K562 (cell line): Measurements from ENCODE around the gene SLC4A9. TPM values are rescaled to one million over a fixed set of nuclear protein-coding genes. Genes with fewer than 3 reads are reported as not detected.

Experiments used
- ATAC-seq: fragments of 200-7000 bp; cut with Tn5 transposase; 3 replicates; pipeline ENCODE4 v1.9.1; 2020; ENCODE audit warnings: moderate library complexity
- BruUV-seq: library from RNA; stranded (reverse); fragments of 400-500 nt; replicated peaks from 2 replicates; lab custom pipeline; 2021; lab: Mats Ljungman, UMichigan
- CTCF ChIA-PET: fragments of 300-600 bp; formaldehyde crosslinking; extraction: SDS; loops from one replicate; lab custom pipeline; 2021; ENCODE audit warnings: low intra/inter-chr PET ratio; lab: Yijun Ruan, JAX
- POLR2A ChIA-PET: fragments of 300-600, 350-650 bp; sonication (Branson Sonifier 250); formaldehyde crosslinking; extraction: SDS; loops from one replicate; lab custom pipeline; 2021; ENCODE audit warnings: antibody characterized with exemption, inconsistent platforms; lab: Yijun Ruan, JAX
- DNase-seq, 4 experiments: peaks; one replicate each; pipeline versions ENCODE4 v3.0.0 to v3.0.0-alpha.2; 2011 to 2018; ENCODE audit warnings: low spot score in 3 of 4, mixed read lengths in 3 of 4; ENCODE audit errors: extremely low read depth in 1 of 4
- FAIRE-seq: peaks from 2 replicates; lab custom pipeline; 2011; peaks lifted over from hg19 to GRCh38; lab: Jason Lieb, UNC
- H2AFZ ChIP-seq: 2 replicates; pipeline ENCODE4 v1.6.0; 2011; ENCODE audit warnings: low read depth, low read length, control low read depth, inconsistent platforms
- H3K27ac ChIP-seq: fragments of 200-600 bp; 3 replicates; pipeline ENCODE4 v1.8.0; 2011; ENCODE audit warnings: low read depth, mild to moderate bottlenecking, control low read depth, inconsistent platforms, low read length, moderate library complexity, mixed read lengths; ENCODE audit errors: extremely low read depth
- H3K27me3 ChIP-seq, 2 experiments: fragments of 300-600 bp in 1 of 2; 2 replicates in 1 of 2; 3 replicates in 1 of 2; pipeline versions ENCODE4 v1.6.0 to v1.8.0; 2011; ENCODE audit warnings: inconsistent platforms in 2 of 2, low read length in 2 of 2, mild to moderate bottlenecking in 1 of 2, mixed read lengths in 1 of 2, moderate library complexity in 1 of 2; ENCODE audit not compliant: control insufficient read depth in 2 of 2, insufficient read depth in 2 of 2
- H3K36me3 ChIP-seq: fragments of 300-600 bp; 3 replicates; pipeline ENCODE4 v1.8.0; 2011; ENCODE audit warnings: mild to moderate bottlenecking, low read length, inconsistent platforms; ENCODE audit not compliant: control insufficient read depth, insufficient read depth
- H3K4me1 ChIP-seq, 2 experiments: fragments of 200-600 bp in 1 of 2; replicated peaks in 1 of 2; 2 replicates in 1 of 2; 3 replicates in 1 of 2; pipeline versions ENCODE4 v1.5.1 to v1.8.0; 2011; ENCODE audit warnings: inconsistent platforms in 2 of 2, low read length in 2 of 2, mild to moderate bottlenecking in 1 of 2, mixed read lengths in 1 of 2, moderate library complexity in 1 of 2; ENCODE audit not compliant: control insufficient read depth in 2 of 2, insufficient read depth in 2 of 2
- H3K4me2 ChIP-seq: 2 replicates; pipeline ENCODE4 v1.6.1; 2011; ENCODE audit warnings: low read length, control low read depth, inconsistent platforms, mixed read lengths; ENCODE audit not compliant: insufficient read depth
- H3K4me3 ChIP-seq: fragments of 200-600 bp; sonication (generic), shearing (Covaris generic); 2 replicates; pipeline ENCODE4 v1.5.1; 2016; ENCODE audit warnings: control low read depth, inconsistent platforms
- H3K79me2 ChIP-seq: fragments of 200-600 bp; 3 replicates; pipeline ENCODE4 v1.8.0; 2011; ENCODE audit warnings: low read length, inconsistent platforms; ENCODE audit not compliant: control insufficient read depth, insufficient read depth
- H3K9ac ChIP-seq, 2 experiments: 2 replicates each; pipeline versions ENCODE4 v1.6.0 to v1.6.1; 2011; ENCODE audit warnings: low read depth in 2 of 2, low read length in 2 of 2, control low read depth in 1 of 2, inconsistent platforms in 1 of 2, mild to moderate bottlenecking in 1 of 2, mixed read lengths in 1 of 2; ENCODE audit not compliant: insufficient read depth in 1 of 2
- H3K9me1 ChIP-seq: one replicate; pipeline ENCODE4 v1.6.0; 2011; ENCODE audit warnings: inconsistent platforms, mild to moderate bottlenecking, low read length, moderate library complexity; ENCODE audit not compliant: control insufficient read depth, insufficient read depth
- H3K9me3 ChIP-seq: replicated peaks from 2 replicates; pipeline ENCODE4 v1.5.1; 2011; ENCODE audit warnings: low read depth, low read length, inconsistent platforms; ENCODE audit not compliant: control insufficient read depth, insufficient read depth
- H4K20me1 ChIP-seq: replicated peaks from 2 replicates; pipeline ENCODE4 v1.6.1; 2011; ENCODE audit warnings: low read length, inconsistent platforms, mixed read lengths; ENCODE audit not compliant: control insufficient read depth, insufficient read depth
- CHD7 ChIP-seq: fragments of 200-600 bp; sonication (generic); IDR thresholded peaks from one replicate; pipeline ENCODE4 v1.6.1; 2012; ENCODE audit warnings: mild to moderate bottlenecking, low read depth, low read length, inconsistent platforms
- SREBF2 ChIP-seq: sonication (generic); formaldehyde crosslinking; IDR thresholded peaks from 2 replicates; pipeline ENCODE4 v1.4.0; 2020; ENCODE audit warnings: mild to moderate bottlenecking, missing genetic modification reagents
- WGBS: fragments of 100-300 bp; shearing (Covaris generic); methylation state at CpG from one replicate; pipeline ENCODE4 v1.1.6; 2016; ENCODE audit warnings: low coverage, mixed read lengths; ENCODE audit not compliant: insufficient coverage; ENCODE audit errors: missing lambda C conversion rate; 5-methylcytosine and 5-hydroxymethylcytosine counted together
- in situ Hi-C: fragments of 300-500 bp; cut with MboI; formaldehyde crosslinking; loops from 4 replicates; pipeline ENCODE4 v1.15.0; 2018; ENCODE audit warnings: inconsistent platforms, mixed read lengths
- intact Hi-C: fragments of 100-400 bp; cut with micrococcal nuclease; formaldehyde crosslinking; loops from 2 replicates; pipeline ENCODE4 v1.14.2; 2022
- polyA plus RNA-seq, 8 experiments: library from polyadenylated mRNA; depleted of rRNA in 4 of 8; stranded (reverse) in 5 of 8; unstranded in 3 of 8; fragments of >200 nt; fragmentation: Nextera tagmentation in 2 of 8; fragmentation: Illumina TruSeq in 1 of 8; extraction: Ambion mirVana in 2 of 8; extraction: Trizol in 1 of 8; gene quantifications; 2 replicates each; pipeline versions ENCODE4 v1.2.1 to v1.2.3, GENCODE V29; 2011 to 2014; ENCODE audit warnings: inconsistent platforms in 1 of 8, missing spikeins in 1 of 8
- total RNA-seq, 7 experiments: library from RNA; depleted of rRNA in 6 of 7; stranded (reverse); fragments of >200 nt in 6 of 7; fragmentation: Illumina TruSeq in 2 of 7; extraction: Trizol in 2 of 7; gene quantifications; 2 replicates each; pipeline versions ENCODE4 v1.2.1 to v1.2.3, GENCODE V29; 2011 to 2021; ENCODE audit warnings: low replicate concordance in 1 of 7

Gene SLC4A9
- total and polyA plus RNA-seq, 9 of the 15 experiments (the other 6 are each of a cell fraction or from before 2014, with no cell fraction given): 0.05 to 0.13 TPM; not detected in 7

- FAIRE-seq: no peak
- Histone ChIP-seq H3K9me3 (no peaks in the 10 kb centered on the region), H2AFZ (no peak overlapping the region), H3K9me1 (no peaks in the 10 kb centered on the region), H4K20me1 (no peaks in the 10 kb centered on the region), H3K4me3 (no peak overlapping the region), H3K27ac (no peak overlapping the region), H3K79me2 (no peaks in the 10 kb centered on the region), H3K4me2 (no peak overlapping the region), H3K27me3 (no peaks in the 10 kb centered on the region), H3K9ac (no peak overlapping the region), H3K4me1 (peaks cover 0 to 7% of the 10 kb centered on the region in 2 experiments; a peak in 1 of 5 replicates), H3K36me3 (no peaks in the 10 kb centered on the region)
- no peak for DNase-seq
- ATAC-seq: no peak
- in situ Hi-C loops (no loop called here), intact Hi-C loops (no loop called here)
- 15% methylated on average over 3 of the region's 3 CpGs for WGBS
- ChIA-PET CTCF (no interaction called here), POLR2A (interaction anchor here (1.5 kb wide), 1 partner anchor 13 kb away, joined by 4 read pairs; no protein-coding TSS in a partner anchor)
- BruUV-seq: no TSS peak
- no peak for TF ChIP-seq CHD7
- TF ChIP-seq SREBF2 (CRISPR knock-in tag): no peak
Observed at GRCh38 chr5:140338336-140338735, 21.7 kb upstream of the SLC4A9 start.
